ENCODE results near the gene MAP3K6. TPM values are rescaled to one million over a fixed set of nuclear protein-coding genes. Genes with fewer than 3 reads are reported as not detected.

MAP3K6 gene
- total RNA-seq, 1 donor = 25.7 TPM

- Histone ChIP-seq H4K20me1 (ENCODE audit: insufficient read depth, low read length) (no peaks in the 10 kb centered on the region), H3K4me1 (ENCODE audit: insufficient read depth, low read length) (peaks cover 11% of the 10 kb centered on the region), H3K79me2 (ENCODE audit: insufficient read depth, low read length) (no peaks in the 10 kb centered on the region), H3K27ac (ENCODE audit: low read depth, low read length) (no peak overlapping the region), H3K4me3 (ENCODE audit: insufficient read depth, low read length) (no peak overlapping the region), H2AFZ (ENCODE audit: low read length) (no peak overlapping the region), H3K9me3 (ENCODE audit: low read depth, low read length) (no peaks in the 10 kb centered on the region), H3K36me3 (ENCODE audit: insufficient read depth, low read length) (no peaks in the 10 kb centered on the region), H3K27me3 (ENCODE audit: insufficient read depth, low read length) (no peaks in the 10 kb centered on the region), H3K4me2 (ENCODE audit: insufficient read depth, low read length) (no peak overlapping the region)
- no peak for DNase-seq (ENCODE audit: insufficient read length, low spot score, missing footprints)
- no peak for TF ChIP-seq CTCF (IDR thresholded peaks at IDR 0.05; ENCODE audit: extremely low read depth, low read depth, low read length)
These were observed 20.4 kb downstream of the MAP3K6 start for GRCh38 chr1:27346357-27346756.

GRCh38 chr1:27345272-27345671 is 21.5 kb downstream of the MAP3K6 start:
- no peaks in the 10 kb centered on the region for H3K27me3 ChIP-seq (ENCODE audit: insufficient read depth, low read length)
- H3K4me1 ChIP-seq (ENCODE audit: insufficient read depth, low read length) = peaks cover 16% of the 10 kb centered on the region
- no peaks in the 10 kb centered on the region for H3K9me3 ChIP-seq (ENCODE audit: low read depth, low read length)
- H3K27ac ChIP-seq (ENCODE audit: low read depth, low read length) = no peak overlapping the region
- H3K4me3 ChIP-seq (ENCODE audit: insufficient read depth, low read length) = no peak overlapping the region
- no peaks in the 10 kb centered on the region for H3K36me3 ChIP-seq (ENCODE audit: insufficient read depth, low read length)
- no peaks in the 10 kb centered on the region for H3K79me2 ChIP-seq (ENCODE audit: insufficient read depth, low read length)
- H2AFZ ChIP-seq (ENCODE audit: low read length) = no peak overlapping the region
- DNase-seq (ENCODE audit: insufficient read length, low spot score, missing footprints) = no peak
- no peak for TF ChIP-seq CTCF (IDR thresholded peaks at IDR 0.05; ENCODE audit: extremely low read depth, low read depth, low read length)
- H4K20me1 ChIP-seq (ENCODE audit: insufficient read depth, low read length) = no peaks in the 10 kb centered on the region
- H3K4me2 ChIP-seq (ENCODE audit: insufficient read depth, low read length) = no peak overlapping the region

DNA sequence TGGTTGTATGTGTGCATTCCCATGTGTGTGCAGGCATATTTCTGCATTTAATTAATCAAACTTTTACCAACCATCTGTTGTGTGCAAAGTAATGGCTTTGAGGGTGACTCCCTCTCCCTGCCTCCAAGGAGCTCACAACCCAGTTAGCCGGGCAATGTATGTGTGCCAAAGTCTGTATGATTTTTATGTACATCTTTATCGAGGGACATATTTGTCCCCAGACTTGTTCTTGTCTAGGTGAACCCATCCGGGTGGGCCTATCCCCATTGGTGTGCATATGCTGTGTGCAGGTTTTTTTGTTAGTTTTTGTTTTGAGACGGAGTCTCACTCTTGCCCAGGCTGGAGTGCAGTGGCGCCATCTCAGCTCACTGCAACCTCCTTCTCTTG is 23.1 kb downstream of the MAP3K6 start:
- no peaks in the 10 kb centered on the region for H3K9me3 ChIP-seq (ENCODE audit: low read depth, low read length)

More for the DNA sequence above, 23.1 kb downstream of the MAP3K6 start:
- H3K36me3 ChIP-seq (ENCODE audit: insufficient read depth, low read length) = no peaks in the 10 kb centered on the region
- no peaks in the 10 kb centered on the region for H3K79me2 ChIP-seq (ENCODE audit: insufficient read depth, low read length)
- H3K4me2 ChIP-seq (ENCODE audit: insufficient read depth, low read length) = no peak overlapping the region
- TF ChIP-seq CTCF (IDR thresholded peaks at IDR 0.05; ENCODE audit: extremely low read depth, low read depth, low read length) = no peak
- no peak overlapping the region for H3K27ac ChIP-seq (ENCODE audit: low read depth, low read length)
- H3K27me3 ChIP-seq (ENCODE audit: insufficient read depth, low read length) = no peaks in the 10 kb centered on the region
- H4K20me1 ChIP-seq (ENCODE audit: insufficient read depth, low read length) = no peaks in the 10 kb centered on the region
- peaks cover 14% of the 10 kb centered on the region for H3K4me1 ChIP-seq (ENCODE audit: insufficient read depth, low read length)
- H2AFZ ChIP-seq (ENCODE audit: low read length) = no peak overlapping the region
- no peak overlapping the region for H3K4me3 ChIP-seq (ENCODE audit: insufficient read depth, low read length)
- DNase-seq (ENCODE audit: insufficient read length, low spot score, missing footprints) = peak; percentile 73

All from osteoblast (primary cell).